A549 (cell line): ENCODE data around the gene PBX2. TPM values are rescaled to one million over a fixed set of nuclear protein-coding genes. Genes with fewer than 3 reads are reported as not detected.

Experiments used
- CBX8 ChIP-seq: fragments of 200-600 bp; sonication (generic); IDR thresholded peaks from 2 replicates; pipeline ENCODE4 v1.6.1; 2016
- EHMT2 ChIP-seq: fragments of 200-600 bp; sonication (generic); IDR thresholded peaks from 2 replicates; pipeline ENCODE4 v1.6.1; 2016; ENCODE audit warnings: antibody characterized with exemption, low read depth, mild to moderate bottlenecking, moderate library complexity
- EP300 ChIP-seq, 2 experiments: fragments of >200 bp; sonication (Bioruptor Twin); formaldehyde crosslinking; IDR thresholded peaks; 2 replicates in 1 of 2; 3 replicates in 1 of 2; pipeline ENCODE4 v1.6.1; 2016 to 2017
- FOXS1 ChIP-seq: fragments of 250-450 bp; sonication (Bioruptor Pico); IDR thresholded peaks from 2 replicates; pipeline ENCODE4 v1.5.0; 2020; ENCODE audit warnings: mild to moderate bottlenecking, moderate library complexity
- GATA3 ChIP-seq: IDR thresholded peaks from 2 replicates; pipeline ENCODE4 v1.6.1; 2012; ENCODE audit warnings: borderline replicate concordance
- HEYL ChIP-seq: fragments of 250-450 bp; sonication (Bioruptor Pico); IDR thresholded peaks from 2 replicates; pipeline ENCODE4 v1.8.0; 2021; ENCODE audit warnings: mild to moderate bottlenecking, moderate library complexity
- HOXA7 ChIP-seq: fragments of 250-450 bp; sonication (Bioruptor Pico); IDR thresholded peaks from 2 replicates; pipeline ENCODE4 v1.5.0; 2020; ENCODE audit warnings: mild to moderate bottlenecking, moderate library complexity
- HOXB13 ChIP-seq: fragments of 250-450 bp; sonication (Bioruptor Pico); IDR thresholded peaks from 2 replicates; pipeline ENCODE4 v1.5.0; 2020; ENCODE audit warnings: low read depth, mild to moderate bottlenecking, moderate library complexity
- MAFK ChIP-seq: fragments of 450-650 bp; IDR thresholded peaks from 2 replicates; pipeline ENCODE4 v1.6.1; 2014; ENCODE audit not compliant: partially characterized antibody
- RAD21 ChIP-seq, 2 experiments: fragments of >200 bp in 1 of 2; sonication (Bioruptor Twin) in 1 of 2; formaldehyde crosslinking in 1 of 2; IDR thresholded peaks in 1 of 2; conservative IDR thresholded peaks in 1 of 2; 2 replicates in 1 of 2; 3 replicates in 1 of 2; pipeline ENCODE4 v1.6.1; 2012 to 2018; ENCODE audit warnings: inconsistent platforms in 1 of 2
- RARB ChIP-seq: fragments of 250-450 bp; sonication (Bioruptor Pico); IDR thresholded peaks from 2 replicates; pipeline ENCODE4 v1.8.0; 2021; ENCODE audit warnings: mild to moderate bottlenecking, moderate library complexity
- SREBF2 ChIP-seq: fragments of 450-650 bp; IDR thresholded peaks from 2 replicates; pipeline ENCODE4 v1.6.1; 2014; ENCODE audit warnings: mild to moderate bottlenecking, moderate library complexity
- TFCP2L1 ChIP-seq: fragments of 250-450 bp; sonication (Bioruptor Pico); IDR thresholded peaks from 2 replicates; pipeline ENCODE4 v1.5.0; 2021; ENCODE audit warnings: mild to moderate bottlenecking
- ZC3H11A ChIP-seq: fragments of 450-650 bp; IDR thresholded peaks from 2 replicates; pipeline ENCODE4 v1.6.1; 2014; ENCODE audit warnings: antibody characterized with exemption, mild to moderate bottlenecking
- ZFP36 ChIP-seq: fragments of 450-650 bp; IDR thresholded peaks from 2 replicates; pipeline ENCODE4 v1.6.1; 2014; ENCODE audit warnings: borderline replicate concordance; ENCODE audit not compliant: partially characterized antibody
- ZNF302 ChIP-seq: fragments of 250-450 bp; sonication (Bioruptor Pico); IDR thresholded peaks from 2 replicates; pipeline ENCODE4 v1.9.0; 2021; ENCODE audit warnings: inconsistent platforms, mild to moderate bottlenecking, moderate library complexity
- ZSCAN20 ChIP-seq: fragments of 250-450 bp; sonication (Bioruptor Pico); IDR thresholded peaks from 2 replicates; pipeline ENCODE4 v1.8.0; 2022; ENCODE audit warnings: mild to moderate bottlenecking, moderate library complexity
- polyA plus RNA-seq, 4 experiments: library from polyadenylated mRNA; depleted of rRNA in 3 of 4; stranded (reverse); fragments of >200 nt; fragmentation: RNase III in 1 of 4; extraction: RNeasy Plus Mini Kit Qiagen cat#74134 plus additional on column Dnase treatment in 1 of 4; gene quantifications; 2 replicates in 3 of 4; 3 replicates in 1 of 4; pipeline ENCODE4 v1.2.3, GENCODE V29; 2011 to 2017
- TF ChIP-seq, protein P1 (sequence below): IDR thresholded peaks from 2 replicates; pipeline ENCODE4 v1.6.1; 2012; ENCODE audit warnings: low read depth, borderline replicate concordance
- TF ChIP-seq, protein P2 (sequence below): fragments of >200 bp; sonication (Bioruptor Twin); formaldehyde crosslinking; IDR thresholded peaks from 3 replicates; pipeline ENCODE4 v1.6.1; 2016
- TF ChIP-seq, protein P3 (sequence below): IDR thresholded peaks from 2 replicates; pipeline ENCODE4 v1.6.1; 2012
- TF ChIP-seq, protein P4 (sequence below): fragments of 250-450 bp; sonication (Bioruptor Pico); IDR thresholded peaks from 2 replicates; pipeline ENCODE4 v1.5.0; 2021; ENCODE audit warnings: mild to moderate bottlenecking, moderate library complexity, borderline replicate concordance
- TF ChIP-seq, protein P5 (sequence below): IDR thresholded peaks from 2 replicates; pipeline ENCODE4 v1.6.1; 2012
- TF ChIP-seq, protein P6 (sequence below): fragments of >200 bp; sonication (Bioruptor Twin); formaldehyde crosslinking; IDR thresholded peaks from 3 replicates; pipeline ENCODE4 v1.5.1; 2016

Gene PBX2
- polyA plus RNA-seq, 2 of the 4 experiments (the other 2 are of a cell fraction) = 27.0 to 30.8 TPM

DNA sequence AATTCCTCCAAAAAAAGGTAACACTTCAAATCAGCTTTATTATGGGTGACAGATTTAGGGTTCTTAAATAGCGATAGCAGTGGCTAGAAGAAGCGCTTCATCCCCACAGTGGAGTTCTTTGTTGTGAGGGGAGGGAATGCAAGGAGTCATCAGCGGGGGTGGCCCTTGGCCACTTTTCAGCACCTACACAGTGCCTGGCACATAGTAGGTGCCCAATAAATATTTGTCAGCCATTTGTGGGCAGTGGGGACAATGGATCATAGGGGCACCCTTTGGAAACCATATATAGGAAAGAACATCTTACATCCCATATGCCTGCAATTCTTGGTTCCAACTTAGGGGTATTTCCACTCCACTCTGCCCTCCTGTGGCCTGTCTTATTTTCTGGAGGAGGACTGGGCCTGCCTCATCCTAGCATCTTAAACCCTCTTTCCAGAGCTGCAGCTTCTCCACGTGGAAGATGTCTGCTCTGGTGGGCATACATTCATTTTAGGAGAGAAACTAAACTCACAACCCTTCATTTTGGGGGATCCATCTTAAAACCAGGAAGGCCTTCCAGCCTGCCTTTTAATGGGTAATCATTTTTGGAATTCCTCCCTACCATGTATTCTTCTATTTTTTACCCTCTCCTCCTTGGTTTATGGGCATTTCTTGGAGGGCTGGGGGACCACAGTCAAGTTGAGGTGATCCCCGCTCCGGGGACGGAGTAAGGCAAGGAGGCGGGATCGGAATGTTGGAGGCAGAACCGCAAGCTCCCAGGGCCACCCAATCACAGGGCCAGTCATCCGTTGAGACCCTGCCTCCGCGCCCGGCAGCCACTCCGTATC, 5.0 kb upstream of the PBX2 start (continued):
- TF ChIP-seq FOXS1 (CRISPR knock-in tag) (no peak), EP300 (IDR thresholded peaks at IDR 0.05) (no peak), HOXB13 (no peak), MAFK (no peak), EHMT2 (no peak), ZNF302 (CRISPR knock-in tag) (no peak), ZC3H11A (no peak), HEYL (CRISPR knock-in tag) (no peak), HOXA7 (CRISPR knock-in tag) (no peak), ZFP36 (no peak), RARB (CRISPR knock-in tag) (no peak), TFCP2L1 (CRISPR knock-in tag) (no peak), GATA3 (no peak), ZSCAN20 (no peak), CBX8 (no peak), SREBF2 (no peak), RAD21 (conservative IDR thresholded peaks at IDR 0.05 in 1 of 2, IDR thresholded peaks at IDR 0.05 in 1 of 2) (0 out of 5 replicates have a peak, but pooled peaks of 1 of the 2 experiments have one; percentile 29)
- TF ChIP-seq, protein P1, sequence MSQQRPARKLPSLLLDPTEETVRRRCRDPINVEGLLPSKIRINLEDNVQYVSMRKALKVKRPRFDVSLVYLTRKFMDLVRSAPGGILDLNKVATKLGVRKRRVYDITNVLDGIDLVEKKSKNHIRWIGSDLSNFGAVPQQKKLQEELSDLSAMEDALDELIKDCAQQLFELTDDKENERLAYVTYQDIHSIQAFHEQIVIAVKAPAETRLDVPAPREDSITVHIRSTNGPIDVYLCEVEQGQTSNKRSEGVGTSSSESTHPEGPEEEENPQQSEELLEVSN = no peak
- TF ChIP-seq, protein P2, sequence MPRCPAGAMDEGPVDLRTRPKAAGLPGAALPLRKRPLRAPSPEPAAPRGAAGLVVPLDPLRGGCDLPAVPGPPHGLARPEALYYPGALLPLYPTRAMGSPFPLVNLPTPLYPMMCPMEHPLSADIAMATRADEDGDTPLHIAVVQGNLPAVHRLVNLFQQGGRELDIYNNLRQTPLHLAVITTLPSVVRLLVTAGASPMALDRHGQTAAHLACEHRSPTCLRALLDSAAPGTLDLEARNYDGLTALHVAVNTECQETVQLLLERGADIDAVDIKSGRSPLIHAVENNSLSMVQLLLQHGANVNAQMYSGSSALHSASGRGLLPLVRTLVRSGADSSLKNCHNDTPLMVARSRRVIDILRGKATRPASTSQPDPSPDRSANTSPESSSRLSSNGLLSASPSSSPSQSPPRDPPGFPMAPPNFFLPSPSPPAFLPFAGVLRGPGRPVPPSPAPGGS = no peak; the same call in 2 of the 3 replicates
- TF ChIP-seq, protein P3, sequence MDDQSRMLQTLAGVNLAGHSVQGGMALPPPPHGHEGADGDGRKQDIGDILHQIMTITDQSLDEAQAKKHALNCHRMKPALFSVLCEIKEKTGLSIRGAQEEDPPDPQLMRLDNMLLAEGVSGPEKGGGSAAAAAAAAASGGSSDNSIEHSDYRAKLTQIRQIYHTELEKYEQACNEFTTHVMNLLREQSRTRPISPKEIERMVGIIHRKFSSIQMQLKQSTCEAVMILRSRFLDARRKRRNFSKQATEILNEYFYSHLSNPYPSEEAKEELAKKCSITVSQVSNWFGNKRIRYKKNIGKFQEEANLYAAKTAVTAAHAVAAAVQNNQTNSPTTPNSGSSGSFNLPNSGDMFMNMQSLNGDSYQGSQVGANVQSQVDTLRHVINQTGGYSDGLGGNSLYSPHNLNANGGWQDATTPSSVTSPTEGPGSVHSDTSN = no peak
- TF ChIP-seq, protein P4, sequence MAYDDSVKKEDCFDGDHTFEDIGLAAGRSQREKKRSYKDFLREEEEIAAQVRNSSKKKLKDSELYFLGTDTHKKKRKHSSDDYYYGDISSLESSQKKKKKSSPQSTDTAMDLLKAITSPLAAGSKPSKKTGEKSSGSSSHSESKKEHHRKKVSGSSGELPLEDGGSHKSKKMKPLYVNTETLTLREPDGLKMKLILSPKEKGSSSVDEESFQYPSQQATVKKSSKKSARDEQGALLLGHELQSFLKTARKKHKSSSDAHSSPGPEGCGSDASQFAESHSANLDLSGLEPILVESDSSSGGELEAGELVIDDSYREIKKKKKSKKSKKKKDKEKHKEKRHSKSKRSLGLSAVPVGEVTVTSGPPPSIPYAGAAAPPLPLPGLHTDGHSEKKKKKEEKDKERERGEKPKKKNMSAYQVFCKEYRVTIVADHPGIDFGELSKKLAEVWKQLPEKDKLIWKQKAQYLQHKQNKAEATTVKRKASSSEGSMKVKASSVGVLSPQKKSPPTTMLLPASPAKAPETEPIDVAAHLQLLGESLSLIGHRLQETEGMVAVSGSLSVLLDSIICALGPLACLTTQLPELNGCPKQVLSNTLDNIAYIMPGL (CRISPR knock-in tag) = no peak
- TF ChIP-seq, protein P5, sequence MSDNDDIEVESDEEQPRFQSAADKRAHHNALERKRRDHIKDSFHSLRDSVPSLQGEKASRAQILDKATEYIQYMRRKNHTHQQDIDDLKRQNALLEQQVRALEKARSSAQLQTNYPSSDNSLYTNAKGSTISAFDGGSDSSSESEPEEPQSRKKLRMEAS = no peak
- TF ChIP-seq, protein P6, sequence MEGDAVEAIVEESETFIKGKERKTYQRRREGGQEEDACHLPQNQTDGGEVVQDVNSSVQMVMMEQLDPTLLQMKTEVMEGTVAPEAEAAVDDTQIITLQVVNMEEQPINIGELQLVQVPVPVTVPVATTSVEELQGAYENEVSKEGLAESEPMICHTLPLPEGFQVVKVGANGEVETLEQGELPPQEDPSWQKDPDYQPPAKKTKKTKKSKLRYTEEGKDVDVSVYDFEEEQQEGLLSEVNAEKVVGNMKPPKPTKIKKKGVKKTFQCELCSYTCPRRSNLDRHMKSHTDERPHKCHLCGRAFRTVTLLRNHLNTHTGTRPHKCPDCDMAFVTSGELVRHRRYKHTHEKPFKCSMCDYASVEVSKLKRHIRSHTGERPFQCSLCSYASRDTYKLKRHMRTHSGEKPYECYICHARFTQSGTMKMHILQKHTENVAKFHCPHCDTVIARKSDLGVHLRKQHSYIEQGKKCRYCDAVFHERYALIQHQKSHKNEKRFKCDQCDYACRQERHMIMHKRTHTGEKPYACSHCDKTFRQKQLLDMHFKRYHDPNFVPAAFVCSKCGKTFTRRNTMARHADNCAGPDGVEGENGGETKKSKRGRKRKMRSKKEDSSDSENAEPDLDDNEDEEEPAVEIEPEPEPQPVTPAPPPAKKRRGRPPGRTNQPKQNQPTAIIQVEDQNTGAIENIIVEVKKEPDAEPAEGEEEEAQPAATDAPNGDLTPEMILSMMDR = peak; percentile 51
